Measurements from ENCODE around the gene HOXA4.
A peak's percentile ranks its signal among the peaks of the same experiment; 100 is the strongest.

HOXA4 gene

GRCh38 chr7:27095050-27095896 is 35.3 kb downstream of the HOXA4 start:
- peak overlapping the region; percentile 82 for H3K4me3 Mint-ChIP-seq

GRCh38 chr7:27094304-27095049 is 36.1 kb downstream of the HOXA4 start:
- H3K27ac Mint-ChIP-seq, result no peak overlapping the region

More at GRCh38 chr7:27095050-27095896, 35.3 kb downstream of the HOXA4 start:
- H3K27ac Mint-ChIP-seq, result no peak overlapping the region
- peaks cover 6% of the 10 kb centered on the region for H3K36me3 Mint-ChIP-seq
- peaks cover 24% of the 10 kb centered on the region for H3K4me1 Mint-ChIP-seq
- peaks cover 64% of the 10 kb centered on the region for H3K27me3 Mint-ChIP-seq
- peaks cover 4% of the 10 kb centered on the region for H3K9me3 Mint-ChIP-seq

GRCh38 chr7:27093184-27093895 is 37.2 kb downstream of the HOXA4 start:
- peaks cover 64% of the 10 kb centered on the region for H3K27me3 Mint-ChIP-seq
- H3K4me1 Mint-ChIP-seq, result peaks cover 16% of the 10 kb centered on the region
- no peak overlapping the region for H3K4me3 Mint-ChIP-seq
- H3K9me3 Mint-ChIP-seq, result peaks cover 9% of the 10 kb centered on the region
- peaks cover 3% of the 10 kb centered on the region for H3K36me3 Mint-ChIP-seq
- no peak overlapping the region for H3K27ac Mint-ChIP-seq

More at GRCh38 chr7:27094304-27095049, 36.1 kb downstream of the HOXA4 start:
- H3K4me1 Mint-ChIP-seq, result peaks cover 24% of the 10 kb centered on the region
- H3K4me3 Mint-ChIP-seq, result peak overlapping the region; percentile 6
- peaks cover 4% of the 10 kb centered on the region for H3K9me3 Mint-ChIP-seq
- H3K36me3 Mint-ChIP-seq, result peaks cover 4% of the 10 kb centered on the region
- peaks cover 62% of the 10 kb centered on the region for H3K27me3 Mint-ChIP-seq

- Mint-ChIP-seq H3K27ac (no peak overlapping the region), H3K4me3 (no peak overlapping the region), H3K27me3 (peaks cover 64% of the 10 kb centered on the region), H3K9me3 (peaks cover 9% of the 10 kb centered on the region), H3K36me3 (peaks cover 3% of the 10 kb centered on the region), H3K4me1 (peaks cover 17% of the 10 kb centered on the region)
These were observed 37.8 kb downstream of the HOXA4 start for GRCh38 chr7:27092819-27093110.

GRCh38 chr7:27091941-27092818 is 38.4 kb downstream of the HOXA4 start:
- H3K4me3 Mint-ChIP-seq, result no peak overlapping the region
- peaks cover 9% of the 10 kb centered on the region for H3K9me3 Mint-ChIP-seq
- H3K36me3 Mint-ChIP-seq, result peaks cover 5% of the 10 kb centered on the region
- H3K27ac Mint-ChIP-seq, result no peak overlapping the region
- peaks cover 67% of the 10 kb centered on the region for H3K27me3 Mint-ChIP-seq
- H3K4me1 Mint-ChIP-seq, result peaks cover 11% of the 10 kb centered on the region

- Mint-ChIP-seq H3K27ac (no peak overlapping the region), H3K36me3 (peaks cover 5% of the 10 kb centered on the region), H3K27me3 (peaks cover 68% of the 10 kb centered on the region), H3K4me3 (no peak overlapping the region), H3K9me3 (peaks cover 9% of the 10 kb centered on the region), H3K4me1 (peaks cover 9% of the 10 kb centered on the region)
These were observed 39.5 kb downstream of the HOXA4 start for GRCh38 chr7:27091105-27091504.

GRCh38 chr7:27088002-27088922 is 42.3 kb downstream of the HOXA4 start:
- peaks cover 9% of the 10 kb centered on the region for H3K4me1 Mint-ChIP-seq
- H3K36me3 Mint-ChIP-seq, result peaks cover 5% of the 10 kb centered on the region
- H3K4me3 Mint-ChIP-seq, result no peak overlapping the region
- peaks cover 54% of the 10 kb centered on the region for H3K27me3 Mint-ChIP-seq
- H3K9me3 Mint-ChIP-seq, result peaks cover 9% of the 10 kb centered on the region
- no peak overlapping the region for H3K27ac Mint-ChIP-seq

GRCh38 chr7:27083646-27084045 is 46.9 kb downstream of the HOXA4 start:
- H3K36me3 Mint-ChIP-seq, result peaks cover 2% of the 10 kb centered on the region
- H3K4me3 Mint-ChIP-seq, result no peak overlapping the region
- no peak overlapping the region for H3K27ac Mint-ChIP-seq
- no peaks in the 10 kb centered on the region for H3K9me3 Mint-ChIP-seq
- H3K4me1 Mint-ChIP-seq, result peaks cover 3% of the 10 kb centered on the region
- peaks cover 16% of the 10 kb centered on the region for H3K27me3 Mint-ChIP-seq

GRCh38 chr7:27082171-27082570 is 48.4 kb downstream of the HOXA4 start:
- Mint-ChIP-seq H3K4me1 (no peaks in the 10 kb centered on the region), H3K9me3 (no peaks in the 10 kb centered on the region), H3K4me3 (no peak overlapping the region), H3K36me3 (no peaks in the 10 kb centered on the region), H3K27ac (no peak overlapping the region), H3K27me3 (peaks cover 7% of the 10 kb centered on the region)

- Mint-ChIP-seq H3K4me1 (no peaks in the 10 kb centered on the region), H3K36me3 (no peaks in the 10 kb centered on the region), H3K27me3 (peaks cover 3% of the 10 kb centered on the region), H3K9me3 (no peaks in the 10 kb centered on the region), H3K4me3 (no peak overlapping the region), H3K27ac (no peak overlapping the region)
These were observed 49.6 kb downstream of the HOXA4 start for GRCh38 chr7:27080844-27081436.

GRCh38 chr7:27079234-27079975 is 51.2 kb downstream of the HOXA4 start:
- no peaks in the 10 kb centered on the region for H3K9me3 Mint-ChIP-seq

GRCh38 chr7:27078616-27079233 is 51.8 kb downstream of the HOXA4 start:
- Mint-ChIP-seq H3K4me1 (no peaks in the 10 kb centered on the region), H3K27ac (no peak overlapping the region), H3K9me3 (no peaks in the 10 kb centered on the region), H3K36me3 (no peaks in the 10 kb centered on the region), H3K4me3 (no peak overlapping the region), H3K27me3 (peaks cover 8% of the 10 kb centered on the region)

More at GRCh38 chr7:27079234-27079975, 51.2 kb downstream of the HOXA4 start:
- Mint-ChIP-seq H3K4me3 (no peak overlapping the region), H3K27me3 (peaks cover 5% of the 10 kb centered on the region), H3K4me1 (no peaks in the 10 kb centered on the region), H3K36me3 (no peaks in the 10 kb centered on the region), H3K27ac (no peak overlapping the region)

Measured in activated naive CD4-positive, alpha-beta T cell treated with anti-CD3 and anti-CD28 coated beads, Interleukin-2, amount 50 U/mL, for 24 hours (primary cell).